GM18498 (cell line): ENCODE measurements around the gene DAPK1.

Experiments
- ATAC-seq: cut with Tn5 transposase; IDR thresholded peaks from one replicate; pipeline ENCODE4 v1.9.1; 2021; ENCODE audit warnings: mild to moderate bottlenecking, moderate library complexity; ENCODE audit not compliant: unreplicated experiment

DAPK1 gene

GRCh38 chr9:87638292-87638691, 140.6 kb downstream of the DAPK1 start:
- ATAC-seq = no peak

GRCh38 chr9:87639949-87640348, 142.3 kb downstream of the DAPK1 start:
- no peak for ATAC-seq

- ATAC-seq = no peak
These were observed 142.7 kb downstream of the DAPK1 start for GRCh38 chr9:87640385-87640795.

- ATAC-seq = no peak
These were observed 143.4 kb downstream of the DAPK1 start for GRCh38 chr9:87641067-87641466.

- ATAC-seq = no peak
These were observed 144.9 kb downstream of the DAPK1 start for GRCh38 chr9:87642330-87643106.

GRCh38 chr9:87643107-87643650, 145.5 kb downstream of the DAPK1 start:
- ATAC-seq = no peak

GRCh38 chr9:87643778-87644570, 146.3 kb downstream of the DAPK1 start:
- ATAC-seq = no peak

GRCh38 chr9:87644659-87645058, 147.0 kb downstream of the DAPK1 start:
- no peak for ATAC-seq

- ATAC-seq = no peak
These were observed 148.9 kb downstream of the DAPK1 start for GRCh38 chr9:87646546-87646945.

GRCh38 chr9:87647114-87647513, 149.4 kb downstream of the DAPK1 start:
- ATAC-seq = no peak

- no peak for ATAC-seq
These were observed 150.9 kb downstream of the DAPK1 start for GRCh38 chr9:87648606-87649005.

GRCh38 chr9:87650611-87651295, 153.1 kb downstream of the DAPK1 start:
- no peak for ATAC-seq

- ATAC-seq = no peak
These were observed 153.8 kb downstream of the DAPK1 start for GRCh38 chr9:87651431-87651830.

- no peak for ATAC-seq
These were observed 156.3 kb downstream of the DAPK1 start for GRCh38 chr9:87653941-87654340.

GRCh38 chr9:87655731-87656130, 158.1 kb downstream of the DAPK1 start:
- ATAC-seq = no peak

- no peak for ATAC-seq
These were observed 158.8 kb downstream of the DAPK1 start for GRCh38 chr9:87656485-87656884.

- ATAC-seq = no peak
These were observed 159.5 kb downstream of the DAPK1 start for GRCh38 chr9:87657190-87657589.

- ATAC-seq = no peak
These were observed 160.2 kb downstream of the DAPK1 start for GRCh38 chr9:87657893-87658292.

GRCh38 chr9:87658511-87658910, 160.8 kb downstream of the DAPK1 start:
- ATAC-seq = no peak

GRCh38 chr9:87659534-87660419, 162.1 kb downstream of the DAPK1 start:
- ATAC-seq = no peak
